AG04449 (cell line): ENCODE measurements around the gene LRRC8E.
A peak's percentile ranks its signal among the peaks of the same experiment; 100 is the strongest.

ENCODE experiments used
- CTCF ChIA-PET: fragments of 350-600 bp; formaldehyde crosslinking; extraction: SDS; loops from one replicate; lab custom pipeline; 2021; ENCODE audit warnings: antibody characterized with exemption; lab: Yijun Ruan, JAX
- POLR2A ChIA-PET: fragments of 400-600, 350-600 bp; formaldehyde crosslinking; extraction: SDS; loops from one replicate; lab custom pipeline; 2020; ENCODE audit warnings: antibody characterized with exemption, inconsistent platforms; lab: Yijun Ruan, JAX
- DNase-seq: peaks from one replicate; pipeline ENCODE4 v3.0.0-alpha.2; 2010; ENCODE audit warnings: low read depth, low spot score
- H3K4me3 ChIP-seq: 2 replicates; pipeline ENCODE4 v1.5.1; 2011; ENCODE audit warnings: low read depth, mild to moderate bottlenecking, control low read depth, low read length
- CTCF ChIP-seq: IDR thresholded peaks from one replicate; pipeline ENCODE4 v1.5.1; 2011; ENCODE audit warnings: mild to moderate bottlenecking, moderate library complexity, low read length, control low read depth, inconsistent platforms; ENCODE audit not compliant: insufficient read depth; ENCODE audit errors: missing control alignments

The LRRC8E gene

GRCh38 chr19:7924241-7924640 is 35.9 kb downstream of the LRRC8E start:
- no peak overlapping the region for H3K4me3 ChIP-seq
- ChIA-PET POLR2A (interaction anchor here (0.7 kb wide), 1 partner anchor 51 kb away, joined by 4 read pairs; no protein-coding TSS in a partner anchor), CTCF (interaction anchor here (0.6 to 2.0 kb wide), 6 partner anchors 14 to 315 kb away, joined by 3 to 6 read pairs (median 3); no protein-coding TSS in a partner anchor)
- no peak for DNase-seq
- TF ChIP-seq CTCF: no peak

- DNase-seq: no peak
- no peak overlapping the region; the same call in 1 of the 2 replicates for H3K4me3 ChIP-seq
- CTCF ChIA-PET: interaction anchor here (0.6 to 2.0 kb wide), 5 partner anchors 13 to 314 kb away, joined by 3 to 6 read pairs (median 3); no protein-coding TSS in a partner anchor
- TF ChIP-seq CTCF: no peak
- POLR2A ChIA-PET: interaction anchor here (0.7 kb wide), 1 partner anchor 51 kb away, joined by 4 read pairs; no protein-coding TSS in a partner anchor
Observed at GRCh38 chr19:7924651-7925170, 36.4 kb downstream of the LRRC8E start.

GRCh38 chr19:7925171-7925851 is 37.0 kb downstream of the LRRC8E start:
- ChIA-PET POLR2A (no interaction called here), CTCF (interaction anchor here (1.0 to 4.2 kb wide), 2 partner anchors 19 to 45 kb away, joined by 4 to 43 read pairs; partner anchors contain the start of gene TIMM44)
- DNase-seq: no peak
- H3K4me3 ChIP-seq: peak overlapping the region; percentile 49
- TF ChIP-seq CTCF: peak; percentile 96

GRCh38 chr19:7926021-7926726 is 37.9 kb downstream of the LRRC8E start, which contains the start of gene CTXN1:
Gene CTXN1, minus strand, starts transcription at chr19:7926135. Its CDS starts 597 bp downstream, at chr19:7925538.
- H3K4me3 ChIP-seq: peak within 1 kb of the TSS; percentile 53
- DNase-seq: no peak
- no peak for TF ChIP-seq CTCF
- CTCF ChIA-PET: interaction anchor here (1.0 to 4.2 kb wide), 5 partner anchors 10 to 73 kb away, joined by 3 to 43 read pairs (median 4); partner anchors contain the start of gene TIMM44
- POLR2A ChIA-PET: no interaction called here

GRCh38 chr19:7926727-7927604 is 38.7 kb downstream of the LRRC8E start:
- H3K4me3 ChIP-seq: no peak overlapping the region
- ChIA-PET CTCF (interaction anchor here (0.8 to 4.2 kb wide), 6 partner anchors 9 to 93 kb away, joined by 3 to 43 read pairs (median 4); partner anchors contain the start of gene TIMM44), POLR2A (interaction anchor here (1.2 kb wide), 1 partner anchor 17 kb away, joined by 3 read pairs; the partner anchor contains the start of gene TIMM44)
- DNase-seq: no peak
- TF ChIP-seq CTCF: no peak
